WTC11 (cell line): Measurements from ENCODE around the gene COL6A5. TPM values are rescaled to one million over a fixed set of nuclear protein-coding genes. Genes with fewer than 3 reads are reported as not detected.

ENCODE experiments used
- ATAC-seq: fragments of 200-7000 bp; cut with Tn5 transposase; 2 replicates; pipeline ENCODE4 v1.10.0; 2021; ENCODE audit warnings: mild to moderate bottlenecking, moderate library complexity
- CTCF ChIA-PET: fragments of 300-600 bp; sonication (Branson Sonifier 250); formaldehyde crosslinking; loops from one replicate; lab custom pipeline; 2021; ENCODE audit warnings: antibody characterized with exemption; lab: Charles Lee
- POLR2A ChIA-PET: fragments of 350-600 bp; sonication (Branson Sonifier 250); formaldehyde crosslinking; loops from one replicate; lab custom pipeline; 2021; ENCODE audit warnings: antibody characterized with exemption; lab: Charles Lee
- DNase-seq: peaks from one replicate; pipeline ENCODE4 v3.0.0; 2021; ENCODE audit warnings: low spot score
- H3K27ac Mint-ChIP-seq: 2 replicates; pipeline ENCODE4 v1.8.0; 2021; ENCODE audit warnings: mixed read lengths
- H3K27me3 Mint-ChIP-seq: 2 replicates; pipeline ENCODE4 v1.8.0; 2021; ENCODE audit warnings: low read depth, mild to moderate bottlenecking, moderate library complexity, mixed read lengths
- H3K36me3 Mint-ChIP-seq: 2 replicates; pipeline ENCODE4 v1.8.0; 2021; ENCODE audit warnings: mixed read lengths
- H3K4me1 Mint-ChIP-seq: 2 replicates; pipeline ENCODE4 v1.8.0; 2022; ENCODE audit warnings: mixed read lengths
- H3K4me3 Mint-ChIP-seq: 2 replicates; pipeline ENCODE4 v1.8.0; 2021; ENCODE audit warnings: mild to moderate bottlenecking, moderate library complexity, mixed read lengths
- H3K9me3 Mint-ChIP-seq: 2 replicates; pipeline ENCODE4 v1.8.0; 2021; ENCODE audit warnings: mixed read lengths
- ATF3 ChIP-seq: sonication (generic); formaldehyde crosslinking; conservative IDR thresholded peaks from 2 replicates; pipeline ENCODE4 v1.8.1; 2022; ENCODE audit warnings: mild to moderate bottlenecking, missing genetic modification reagents
- ATF6 ChIP-seq: sonication (generic); formaldehyde crosslinking; IDR thresholded peaks from 2 replicates; pipeline ENCODE4 v1.8.1; 2023; ENCODE audit warnings: mild to moderate bottlenecking, missing genetic modification reagents
- CREM ChIP-seq: sonication (generic); formaldehyde crosslinking; IDR thresholded peaks from 2 replicates; pipeline ENCODE4 v1.8.1; 2022; ENCODE audit warnings: mild to moderate bottlenecking, missing genetic modification reagents, moderate library complexity
- ESRRA ChIP-seq: sonication (generic); formaldehyde crosslinking; IDR thresholded peaks from 2 replicates; pipeline ENCODE4 v1.8.1; 2022; ENCODE audit warnings: mild to moderate bottlenecking, missing genetic modification reagents, borderline replicate concordance
- FOXP4 ChIP-seq: sonication (generic); formaldehyde crosslinking; IDR thresholded peaks from 2 replicates; pipeline ENCODE4 v1.8.0; 2022; ENCODE audit warnings: mild to moderate bottlenecking, missing genetic modification reagents
- KAT7 ChIP-seq: sonication (generic); formaldehyde crosslinking; IDR thresholded peaks from 2 replicates; pipeline ENCODE4 v1.8.1; 2023; ENCODE audit warnings: missing genetic modification reagents, mild to moderate bottlenecking, borderline replicate concordance
- NFATC4 ChIP-seq: fragments of 250-450 bp; sonication (Bioruptor Pico); IDR thresholded peaks from 2 replicates; pipeline ENCODE4 v1.9.0; 2021; ENCODE audit warnings: mild to moderate bottlenecking
- PRDM15 ChIP-seq: sonication (generic); formaldehyde crosslinking; IDR thresholded peaks from 2 replicates; pipeline ENCODE4 v1.8.0; 2022; ENCODE audit warnings: missing genetic modification reagents
- RORB ChIP-seq: fragments of 250-450 bp; sonication (Bioruptor Pico); IDR thresholded peaks from 2 replicates; pipeline ENCODE4 v1.9.0; 2021; ENCODE audit warnings: mild to moderate bottlenecking
- SOX15 ChIP-seq: fragments of 250-450 bp; sonication (Bioruptor Pico); IDR thresholded peaks from 2 replicates; pipeline ENCODE4 v1.9.0; 2021; ENCODE audit warnings: mild to moderate bottlenecking
- TEAD1 ChIP-seq: sonication (generic); formaldehyde crosslinking; IDR thresholded peaks from 2 replicates; pipeline ENCODE4 v1.8.0; 2022; ENCODE audit warnings: mild to moderate bottlenecking, missing genetic modification reagents
- TP53 ChIP-seq: sonication (generic); formaldehyde crosslinking; IDR thresholded peaks from 2 replicates; pipeline ENCODE4 v1.8.1; 2023; ENCODE audit warnings: mild to moderate bottlenecking, missing genetic modification reagents
- ZNF138 ChIP-seq: sonication (generic); formaldehyde crosslinking; conservative IDR thresholded peaks from 2 replicates; pipeline ENCODE4 v1.8.1; 2022; ENCODE audit warnings: mild to moderate bottlenecking, moderate library complexity, missing genetic modification reagents
- total RNA-seq: library from RNA; stranded (reverse); gene quantifications from 3 replicates; pipeline ENCODE4 v1.2.3, GENCODE V29; 2021
- TF ChIP-seq, protein P1 (sequence below): fragments of 250-450 bp; sonication (Bioruptor Pico); IDR thresholded peaks from 2 replicates; pipeline ENCODE4 v1.9.0; 2021; ENCODE audit warnings: moderate library complexity, mild to moderate bottlenecking, inconsistent platforms, borderline replicate concordance
- TF ChIP-seq, protein P2 (sequence below): sonication (generic); formaldehyde crosslinking; IDR thresholded peaks from 2 replicates; pipeline ENCODE4 v1.8.0; 2022; ENCODE audit warnings: mild to moderate bottlenecking, missing genetic modification reagents
- TF ChIP-seq, protein P3 (sequence below): sonication (generic); formaldehyde crosslinking; IDR thresholded peaks from 2 replicates; pipeline ENCODE4 v1.8.1; 2022; ENCODE audit warnings: missing genetic modification reagents, borderline replicate concordance

COL6A5 gene
- total RNA-seq, 1 experiment from 2014 or later = not detected

DNA sequence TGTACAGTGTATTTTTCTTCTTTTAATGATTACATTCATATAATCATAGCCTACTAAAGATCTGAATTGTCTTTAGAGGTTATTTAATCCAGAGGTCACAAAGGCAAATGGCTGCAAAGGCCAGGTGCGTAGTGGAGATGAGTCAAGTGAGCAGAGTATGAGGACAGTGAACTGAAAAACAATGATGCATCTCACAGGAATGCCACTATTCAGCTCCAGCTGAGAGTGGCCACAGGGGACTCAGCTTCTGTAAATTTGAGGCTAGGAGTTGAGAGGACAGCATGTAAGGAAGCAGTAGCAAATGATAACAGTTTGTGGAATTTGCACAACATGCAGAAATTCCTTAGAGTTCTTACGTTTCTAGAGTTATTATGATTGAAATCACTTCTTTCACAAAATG is 50.4 kb downstream of the COL6A5 start:
- POLR2A ChIA-PET = no interaction called here
- no peak for TF ChIP-seq PRDM15 (CRISPR knock-in tag)
- no peak for TF ChIP-seq SOX15
- TF ChIP-seq ESRRA (CRISPR knock-in tag) = no peak
- no peak for TF ChIP-seq NFATC4
- TF ChIP-seq ATF6 (CRISPR knock-in tag) = no peak
- TF ChIP-seq ZNF138 (CRISPR knock-in tag) = no peak
- no peak for TF ChIP-seq TP53 (CRISPR knock-in tag)
- TF ChIP-seq, protein P1, sequence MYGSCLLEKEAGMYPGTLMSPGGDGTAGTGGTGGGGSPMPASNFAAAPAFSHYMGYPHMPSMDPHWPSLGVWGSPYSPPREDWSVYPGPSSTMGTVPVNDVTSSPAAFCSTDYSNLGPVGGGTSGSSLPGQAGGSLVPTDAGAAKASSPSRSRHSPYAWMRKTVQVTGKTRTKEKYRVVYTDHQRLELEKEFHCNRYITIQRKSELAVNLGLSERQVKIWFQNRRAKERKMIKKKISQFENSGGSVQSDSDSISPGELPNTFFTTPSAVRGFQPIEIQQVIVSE (CRISPR knock-in tag) = no peak
- TF ChIP-seq KAT7 = no peak
- TF ChIP-seq FOXP4 = no peak
- no peak for TF ChIP-seq CREM (CRISPR knock-in tag)
- TF ChIP-seq, protein P2, sequence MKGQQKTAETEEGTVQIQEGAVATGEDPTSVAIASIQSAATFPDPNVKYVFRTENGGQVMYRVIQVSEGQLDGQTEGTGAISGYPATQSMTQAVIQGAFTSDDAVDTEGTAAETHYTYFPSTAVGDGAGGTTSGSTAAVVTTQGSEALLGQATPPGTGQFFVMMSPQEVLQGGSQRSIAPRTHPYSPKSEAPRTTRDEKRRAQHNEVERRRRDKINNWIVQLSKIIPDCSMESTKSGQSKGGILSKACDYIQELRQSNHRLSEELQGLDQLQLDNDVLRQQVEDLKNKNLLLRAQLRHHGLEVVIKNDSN = no peak
- no peak for TF ChIP-seq TEAD1 (CRISPR knock-in tag)
- TF ChIP-seq, protein P3, sequence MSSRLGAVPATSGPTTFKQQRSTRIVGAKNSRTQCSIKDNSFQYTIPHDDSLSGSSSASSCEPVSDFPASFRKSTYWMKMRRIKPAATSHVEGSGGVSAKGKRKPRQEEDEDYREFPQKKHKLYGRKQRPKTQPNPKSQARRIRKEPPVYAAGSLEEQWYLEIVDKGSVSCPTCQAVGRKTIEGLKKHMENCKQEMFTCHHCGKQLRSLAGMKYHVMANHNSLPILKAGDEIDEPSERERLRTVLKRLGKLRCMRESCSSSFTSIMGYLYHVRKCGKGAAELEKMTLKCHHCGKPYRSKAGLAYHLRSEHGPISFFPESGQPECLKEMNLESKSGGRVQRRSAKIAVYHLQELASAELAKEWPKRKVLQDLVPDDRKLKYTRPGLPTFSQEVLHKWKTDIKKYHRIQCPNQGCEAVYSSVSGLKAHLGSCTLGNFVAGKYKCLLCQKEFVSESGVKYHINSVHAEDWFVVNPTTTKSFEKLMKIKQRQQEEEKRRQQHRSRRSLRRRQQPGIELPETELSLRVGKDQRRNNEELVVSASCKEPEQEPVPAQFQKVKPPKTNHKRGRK (CRISPR knock-in tag) = no peak
- no peak for TF ChIP-seq RORB
- no peak for TF ChIP-seq ATF3
- TF ChIP-seq, all 79 proteins: peak for 0
- Mint-ChIP-seq H3K36me3 (no peaks in the 10 kb centered on the region), H3K9me3 (peaks cover 14% of the 10 kb centered on the region), H3K27ac (no peak overlapping the region; the same call in 1 of the 2 replicates), H3K4me1 (peaks cover 14% of the 10 kb centered on the region), H3K4me3 (no peak overlapping the region), H3K27me3 (no peaks in the 10 kb centered on the region)
- CTCF ChIA-PET = interaction anchor here (1.9 kb wide), 1 partner anchor 120 kb away, joined by 6 read pairs; no protein-coding TSS in a partner anchor
- ATAC-seq (peak; percentile 89), DNase-seq (no peak)
